ENCODE data around the gene MFAP4. TPM values are rescaled to one million over a fixed set of nuclear protein-coding genes. Genes with fewer than 3 reads are reported as not detected.

The MFAP4 gene
- total RNA-seq, 1 experiment from 2014 or later: 1.5 TPM

DNA sequence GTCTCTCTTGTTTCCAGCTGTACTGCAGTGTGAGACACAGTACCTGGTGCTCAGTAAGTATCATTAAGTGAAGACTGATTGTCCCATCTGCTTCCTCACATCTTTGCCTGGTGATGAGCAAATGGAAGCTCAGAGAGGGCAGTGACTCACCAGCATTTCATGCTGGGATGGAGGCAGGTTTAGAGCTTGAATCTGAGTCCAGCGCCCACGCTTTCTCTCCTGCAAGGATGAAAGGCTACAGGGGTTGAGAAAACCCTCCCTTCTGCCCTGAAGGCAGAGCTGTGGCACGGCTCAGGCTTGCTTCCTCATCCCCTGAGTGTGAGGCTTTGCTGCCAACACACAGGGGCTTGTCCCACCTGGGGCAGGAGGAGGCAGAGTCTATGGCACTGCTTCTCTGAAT is 22.5 kb upstream of the MFAP4 start:
- Histone ChIP-seq H3T11ph (ENCODE audit: low read length) (no peak overlapping the region), H4K20me1 (ENCODE audit: control insufficient read depth, insufficient read depth, insufficient read length) (no peaks in the 10 kb centered on the region), H2BK12ac (ENCODE audit: insufficient read length, low read depth, low read length) (no peak overlapping the region), H2BK5ac (ENCODE audit: insufficient read length, low read length) (no peak overlapping the region), H3K79me1 (ENCODE audit: insufficient read depth, low read depth, low read length, poor library complexity, severe bottlenecking) (no peaks in the 10 kb centered on the region), H4K5ac (ENCODE audit: insufficient read length, low read depth, low read length) (no peak overlapping the region), H3K9me3 (ENCODE audit: control insufficient read depth, low read depth, low read length) (no peaks in the 10 kb centered on the region), H2BK20ac (ENCODE audit: low read depth, low read length, poor library complexity, severe bottlenecking) (no peak overlapping the region), H3K56ac (ENCODE audit: insufficient read length, low read depth, low read length) (no peak overlapping the region), H3K4ac (ENCODE audit: low read depth, low read length) (no peak overlapping the region), H2BK15ac (ENCODE audit: low read depth, low read length) (no peak overlapping the region), H3K9ac (ENCODE audit: extremely low read depth, insufficient read length, low read length) (no peak overlapping the region), H2BK120ac (ENCODE audit: low read depth, low read length, poor library complexity, severe bottlenecking) (no peak overlapping the region), H3K18ac (ENCODE audit: insufficient read length, low read depth, low read length) (no peak overlapping the region), H3K79me2 (ENCODE audit: insufficient read depth, low read length) (no peaks in the 10 kb centered on the region), H3K23me2 (ENCODE audit: insufficient read length, low read depth, low read length, poor library complexity, severe bottlenecking) (no peaks in the 10 kb centered on the region), H3K23ac (ENCODE audit: insufficient read length, low read depth, low read length) (no peak overlapping the region), H3K14ac (ENCODE audit: insufficient read depth, low read length) (no peak overlapping the region), H2AFZ (ENCODE audit: low read length) (no peak overlapping the region), H3K4me2 (ENCODE audit: insufficient read depth, insufficient read length, low read length) (no peak overlapping the region), H3K27me3 (ENCODE audit: insufficient read depth, low read length) (no peaks in the 10 kb centered on the region), H4K8ac (replicated peaks; ENCODE audit: insufficient read length, low read depth, low read length) (no peak overlapping the region), H2AK5ac (ENCODE audit: insufficient read length, low read length) (no peak overlapping the region), H4K91ac (ENCODE audit: insufficient read length, low read depth, low read length) (no peak overlapping the region), H3K4me1 (ENCODE audit: insufficient read depth, low read length) (no peaks in the 10 kb centered on the region), H3K27ac (ENCODE audit: insufficient read length, low read depth, low read length) (no peak overlapping the region)
- peaks cover 5% of the 10 kb centered on the region for H3K27me3 Mint-ChIP-seq (ENCODE audit: low read depth)
- TF ChIP-seq, protein P1, sequence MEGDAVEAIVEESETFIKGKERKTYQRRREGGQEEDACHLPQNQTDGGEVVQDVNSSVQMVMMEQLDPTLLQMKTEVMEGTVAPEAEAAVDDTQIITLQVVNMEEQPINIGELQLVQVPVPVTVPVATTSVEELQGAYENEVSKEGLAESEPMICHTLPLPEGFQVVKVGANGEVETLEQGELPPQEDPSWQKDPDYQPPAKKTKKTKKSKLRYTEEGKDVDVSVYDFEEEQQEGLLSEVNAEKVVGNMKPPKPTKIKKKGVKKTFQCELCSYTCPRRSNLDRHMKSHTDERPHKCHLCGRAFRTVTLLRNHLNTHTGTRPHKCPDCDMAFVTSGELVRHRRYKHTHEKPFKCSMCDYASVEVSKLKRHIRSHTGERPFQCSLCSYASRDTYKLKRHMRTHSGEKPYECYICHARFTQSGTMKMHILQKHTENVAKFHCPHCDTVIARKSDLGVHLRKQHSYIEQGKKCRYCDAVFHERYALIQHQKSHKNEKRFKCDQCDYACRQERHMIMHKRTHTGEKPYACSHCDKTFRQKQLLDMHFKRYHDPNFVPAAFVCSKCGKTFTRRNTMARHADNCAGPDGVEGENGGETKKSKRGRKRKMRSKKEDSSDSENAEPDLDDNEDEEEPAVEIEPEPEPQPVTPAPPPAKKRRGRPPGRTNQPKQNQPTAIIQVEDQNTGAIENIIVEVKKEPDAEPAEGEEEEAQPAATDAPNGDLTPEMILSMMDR (conservative IDR thresholded peaks at IDR 0.05): no peak
- no peaks in the 10 kb centered on the region; a peak in 1 of 7 replicates for H3K36me3 Mint-ChIP-seq (ENCODE audit: insufficient read depth in 1 of 3, low read depth in 3 of 3)
- H3K9me3 Mint-ChIP-seq: no peaks in the 10 kb centered on the region
- WGBS (ENCODE audit: extremely low coverage, insufficient read length, low lambda C conversion rate): no CpG with 5 or more reads among the region's 3 CpGs
- DNase-seq: no peak
- H3K27ac Mint-ChIP-seq: no peak overlapping the region
- H3K4me3 Mint-ChIP-seq: no peak overlapping the region
- peaks cover 15 to 21% of the 10 kb centered on the region in 2 experiments for H3K4me1 Mint-ChIP-seq

Measured in H9 (cell line).